D721Med (cell line): ENCODE data around the gene C2orf76.

Experiments used
- DNase-seq: peaks from one replicate; pipeline ENCODE4 v3.0.0; 2011; ENCODE audit warnings: low spot score; ENCODE audit not compliant: insufficient read length
- FAIRE-seq: peaks from 2 replicates; lab custom pipeline; 2011; peaks lifted over from hg19 to GRCh38; lab: Jason Lieb, UNC
- TF ChIP-seq, protein P1 (sequence below): IDR thresholded peaks from 2 replicates; pipeline ENCODE4 v1.5.1; 2012; ENCODE audit warnings: mild to moderate bottlenecking, control low read depth; ENCODE audit not compliant: insufficient read depth; ENCODE audit errors: missing control alignments

Gene C2orf76

DNA sequence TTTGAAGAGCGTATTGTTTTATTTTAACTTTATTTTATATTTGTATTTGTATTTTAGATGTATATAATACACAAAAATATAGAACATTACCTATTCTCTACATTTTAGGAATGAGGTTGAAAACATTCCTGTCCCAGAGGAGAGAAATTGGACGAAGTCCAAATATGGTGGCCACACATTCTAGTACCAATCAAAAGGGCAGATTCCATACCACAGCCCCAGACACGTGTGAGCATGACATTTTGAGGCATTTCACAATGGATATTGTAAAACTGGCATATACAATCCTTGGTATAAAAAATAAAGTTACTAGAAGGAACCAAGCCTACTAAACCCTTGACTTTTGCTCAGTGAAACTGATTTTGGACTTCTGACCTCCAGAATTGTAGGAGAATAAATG lies 50.6 kb downstream of the C2orf76 start:
- FAIRE-seq (no peak), DNase-seq (no peak)
- TF ChIP-seq, protein P1, sequence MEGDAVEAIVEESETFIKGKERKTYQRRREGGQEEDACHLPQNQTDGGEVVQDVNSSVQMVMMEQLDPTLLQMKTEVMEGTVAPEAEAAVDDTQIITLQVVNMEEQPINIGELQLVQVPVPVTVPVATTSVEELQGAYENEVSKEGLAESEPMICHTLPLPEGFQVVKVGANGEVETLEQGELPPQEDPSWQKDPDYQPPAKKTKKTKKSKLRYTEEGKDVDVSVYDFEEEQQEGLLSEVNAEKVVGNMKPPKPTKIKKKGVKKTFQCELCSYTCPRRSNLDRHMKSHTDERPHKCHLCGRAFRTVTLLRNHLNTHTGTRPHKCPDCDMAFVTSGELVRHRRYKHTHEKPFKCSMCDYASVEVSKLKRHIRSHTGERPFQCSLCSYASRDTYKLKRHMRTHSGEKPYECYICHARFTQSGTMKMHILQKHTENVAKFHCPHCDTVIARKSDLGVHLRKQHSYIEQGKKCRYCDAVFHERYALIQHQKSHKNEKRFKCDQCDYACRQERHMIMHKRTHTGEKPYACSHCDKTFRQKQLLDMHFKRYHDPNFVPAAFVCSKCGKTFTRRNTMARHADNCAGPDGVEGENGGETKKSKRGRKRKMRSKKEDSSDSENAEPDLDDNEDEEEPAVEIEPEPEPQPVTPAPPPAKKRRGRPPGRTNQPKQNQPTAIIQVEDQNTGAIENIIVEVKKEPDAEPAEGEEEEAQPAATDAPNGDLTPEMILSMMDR: no peak

DNA sequence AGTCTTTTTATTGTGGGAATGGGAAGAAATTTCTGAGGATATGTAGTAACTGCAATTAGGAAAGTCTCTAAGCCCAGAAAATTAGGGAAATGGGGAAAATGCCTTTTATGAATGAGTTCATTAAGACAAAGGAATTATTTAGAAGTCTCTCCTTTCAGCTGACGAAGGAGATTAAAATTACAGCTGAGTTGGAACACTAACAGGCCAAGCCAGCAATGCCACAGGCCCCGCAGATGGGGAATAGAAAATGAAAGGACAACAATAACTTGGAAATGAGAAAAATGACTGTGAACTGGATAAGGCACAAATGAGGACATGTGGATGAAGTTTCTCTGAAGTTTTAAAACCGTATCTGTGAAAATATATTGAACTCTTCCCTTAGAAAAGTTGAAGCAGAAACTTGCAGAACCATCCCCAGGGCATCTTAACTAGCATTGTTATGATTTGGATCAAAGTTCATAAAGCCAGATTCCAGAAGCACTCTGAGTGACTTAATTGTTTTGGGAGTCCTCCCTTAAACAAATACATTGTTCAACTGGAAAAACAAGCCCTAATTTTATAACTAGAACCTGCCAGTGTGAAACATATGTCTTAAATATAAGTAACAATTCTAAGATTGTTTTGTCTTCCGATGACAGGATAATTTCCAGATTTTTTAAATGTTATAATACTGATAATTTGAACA lies 51.3 kb downstream of the C2orf76 start:
- TF ChIP-seq, protein P1: no peak
- DNase-seq (no peak), FAIRE-seq (no peak)

DNA sequence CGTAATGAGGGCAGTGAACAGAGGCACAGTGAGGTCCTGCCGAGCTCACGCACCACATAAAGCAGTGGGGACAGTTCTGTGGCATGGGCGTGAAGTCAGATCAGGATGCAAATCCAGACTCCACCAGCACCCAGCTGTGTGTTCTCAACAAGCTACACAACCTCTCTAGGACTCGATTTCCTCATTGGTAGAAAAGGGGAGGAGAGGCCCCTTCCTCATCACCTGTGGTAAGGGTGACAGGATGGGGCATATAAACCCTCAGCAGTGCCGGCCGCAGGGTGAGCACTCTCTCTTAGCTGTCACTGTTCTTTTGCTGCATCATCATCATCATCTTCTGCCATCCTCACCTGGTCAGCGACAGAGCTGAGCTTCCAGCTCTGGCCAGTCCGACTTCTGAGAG lies 54.8 kb downstream of the C2orf76 start:
- FAIRE-seq (no peak), DNase-seq (no peak)
- TF ChIP-seq, protein P1: no peak

DNA sequence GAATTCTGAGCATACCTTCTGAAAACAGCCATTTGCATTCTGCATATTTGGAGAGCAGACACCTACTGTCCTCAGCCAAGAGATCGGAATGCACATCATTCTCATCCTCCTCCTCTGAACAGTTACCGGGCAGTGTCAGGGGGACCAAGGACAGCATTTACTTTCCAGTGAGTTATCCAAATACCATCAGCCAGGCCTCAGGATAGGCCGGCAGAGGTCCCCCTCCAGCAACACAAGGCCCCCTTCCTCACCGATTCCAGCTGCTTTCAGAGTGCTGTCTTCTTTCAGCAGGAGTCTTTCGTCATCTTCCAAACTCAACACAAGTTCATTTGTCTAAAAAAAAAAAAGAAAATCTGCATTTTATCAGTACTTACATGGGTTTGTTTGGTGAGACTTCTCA lies 55.3 kb downstream of the C2orf76 start:
- TF ChIP-seq, protein P1: no peak
- FAIRE-seq: no peak
- no peak for DNase-seq

DNA sequence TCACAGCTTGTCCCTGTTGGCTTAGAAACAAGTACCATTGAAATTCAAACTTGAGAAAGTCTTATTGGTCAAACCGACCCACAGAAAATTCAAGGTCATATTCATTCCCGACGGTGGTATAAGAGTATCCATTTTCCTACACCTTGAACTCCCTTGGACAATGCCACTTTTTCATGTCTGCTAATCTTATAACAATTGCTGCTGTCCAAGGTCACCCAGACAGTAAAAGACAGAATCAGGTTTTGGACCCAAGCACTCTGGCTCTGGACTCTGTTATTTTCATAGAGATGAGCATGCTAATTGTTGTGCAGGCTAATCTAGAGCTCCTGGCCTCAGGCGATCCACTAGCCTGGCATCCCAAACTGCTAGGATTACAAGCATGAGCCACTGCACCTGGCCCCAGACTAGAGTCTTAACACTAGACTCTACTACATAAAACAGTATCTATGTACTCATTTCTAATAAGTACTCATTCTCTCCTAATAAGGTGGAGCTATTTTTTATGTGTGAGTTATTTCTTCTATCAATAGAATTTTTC lies 57.8 kb downstream of the C2orf76 start:
- TF ChIP-seq, protein P1: no peak
- DNase-seq (no peak), FAIRE-seq (no peak)

DNA sequence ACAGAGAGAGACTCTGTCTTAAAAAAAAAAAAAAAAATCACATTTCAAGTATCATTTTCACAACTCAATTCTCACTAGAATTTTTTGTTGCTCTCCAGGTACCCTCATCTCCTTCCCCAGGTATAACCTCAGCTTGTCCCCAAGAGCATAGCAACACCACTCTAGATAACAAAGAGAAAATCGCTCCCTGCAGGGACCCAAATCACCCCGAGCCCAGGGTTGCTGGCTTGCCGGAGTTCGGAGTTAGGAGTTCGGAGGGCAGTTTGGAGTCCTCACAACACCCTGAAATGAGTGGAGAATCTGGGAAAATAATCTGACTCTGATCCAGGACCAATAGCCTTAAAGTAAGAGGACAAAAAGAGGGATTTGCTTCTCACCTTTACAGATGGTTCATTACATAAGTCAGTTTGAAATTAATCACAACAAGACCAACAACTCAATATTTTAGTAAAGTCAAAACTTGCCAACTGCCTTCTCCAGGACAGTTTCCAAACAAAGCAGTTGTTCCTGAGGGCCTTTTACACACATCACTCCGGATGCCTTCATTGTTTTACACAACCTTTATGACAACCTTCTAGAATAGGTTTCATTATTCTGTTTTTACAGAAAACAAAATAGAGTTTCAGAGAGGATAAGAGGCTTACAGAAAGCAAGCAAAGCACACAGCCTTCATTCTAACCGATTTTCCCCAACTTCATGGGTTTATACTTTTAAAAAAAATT lies 59.1 kb downstream of the C2orf76 start:
- FAIRE-seq (no peak), DNase-seq (no peak)
- TF ChIP-seq, protein P1: no peak

DNA sequence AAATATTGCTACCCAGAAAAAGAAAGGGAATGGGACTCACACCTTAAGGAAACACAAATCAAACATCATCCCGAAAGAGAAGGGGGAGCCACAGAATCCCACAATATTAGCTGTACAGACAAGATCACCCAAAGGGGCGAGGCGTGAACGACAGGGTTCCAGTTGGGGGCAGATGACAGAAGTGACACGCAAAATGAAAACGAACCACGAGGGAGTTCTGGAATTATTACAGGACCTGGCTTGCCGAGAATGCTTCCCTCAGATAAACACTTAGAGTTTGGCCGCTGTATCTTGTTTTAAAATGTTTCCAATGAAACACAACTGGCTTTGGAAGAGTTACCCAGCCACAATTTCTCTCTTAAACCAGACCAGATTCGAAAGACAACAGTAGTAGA lies 60.4 kb downstream of the C2orf76 start:
- no peak for FAIRE-seq
- TF ChIP-seq, protein P1: no peak
- no peak for DNase-seq
